WTC11 (cell line): Measurements from ENCODE around the gene RPLP1. TPM values are rescaled to one million over a fixed set of nuclear protein-coding genes. Genes with fewer than 3 reads are reported as not detected.

ENCODE experiments used
- ATAC-seq: fragments of 200-7000 bp; cut with Tn5 transposase; 2 replicates; pipeline ENCODE4 v1.10.0; 2021; ENCODE audit warnings: mild to moderate bottlenecking, moderate library complexity
- CTCF ChIA-PET: fragments of 300-600 bp; sonication (Branson Sonifier 250); formaldehyde crosslinking; loops from one replicate; lab custom pipeline; 2021; ENCODE audit warnings: antibody characterized with exemption; lab: Charles Lee
- POLR2A ChIA-PET: fragments of 350-600 bp; sonication (Branson Sonifier 250); formaldehyde crosslinking; loops from one replicate; lab custom pipeline; 2021; ENCODE audit warnings: antibody characterized with exemption; lab: Charles Lee
- DNase-seq: peaks from one replicate; pipeline ENCODE4 v3.0.0; 2021; ENCODE audit warnings: low spot score
- H3K27ac Mint-ChIP-seq: 2 replicates; pipeline ENCODE4 v1.8.0; 2021; ENCODE audit warnings: mixed read lengths
- H3K27me3 Mint-ChIP-seq: 2 replicates; pipeline ENCODE4 v1.8.0; 2021; ENCODE audit warnings: low read depth, mild to moderate bottlenecking, moderate library complexity, mixed read lengths
- H3K36me3 Mint-ChIP-seq: 2 replicates; pipeline ENCODE4 v1.8.0; 2021; ENCODE audit warnings: mixed read lengths
- H3K4me1 Mint-ChIP-seq: 2 replicates; pipeline ENCODE4 v1.8.0; 2022; ENCODE audit warnings: mixed read lengths
- H3K4me3 Mint-ChIP-seq: 2 replicates; pipeline ENCODE4 v1.8.0; 2021; ENCODE audit warnings: mild to moderate bottlenecking, moderate library complexity, mixed read lengths
- H3K9me3 Mint-ChIP-seq: 2 replicates; pipeline ENCODE4 v1.8.0; 2021; ENCODE audit warnings: mixed read lengths
- CBFB ChIP-seq: sonication (generic); formaldehyde crosslinking; IDR thresholded peaks from 2 replicates; pipeline ENCODE4 v1.8.1; 2022; ENCODE audit warnings: mild to moderate bottlenecking, low read depth, missing genetic modification reagents
- CREB1 ChIP-seq: sonication (generic); formaldehyde crosslinking; IDR thresholded peaks from 2 replicates; pipeline ENCODE4 v1.8.0; 2023; ENCODE audit warnings: mild to moderate bottlenecking, missing genetic modification reagents
- ELF4 ChIP-seq: sonication (generic); formaldehyde crosslinking; IDR thresholded peaks from 2 replicates; pipeline ENCODE4 v1.8.1; 2022; ENCODE audit warnings: low read depth, mild to moderate bottlenecking, moderate library complexity, missing genetic modification reagents
- GABPB1 ChIP-seq: sonication (generic); formaldehyde crosslinking; IDR thresholded peaks from 2 replicates; pipeline ENCODE4 v1.8.1; 2023; ENCODE audit warnings: mild to moderate bottlenecking, missing genetic modification reagents
- GTF2I ChIP-seq: fragments of 250-450 bp; sonication (Bioruptor Pico); conservative IDR thresholded peaks from 2 replicates; pipeline ENCODE4 v1.4.0; 2021; ENCODE audit warnings: mild to moderate bottlenecking
- NFATC4 ChIP-seq: fragments of 250-450 bp; sonication (Bioruptor Pico); IDR thresholded peaks from 2 replicates; pipeline ENCODE4 v1.9.0; 2021; ENCODE audit warnings: mild to moderate bottlenecking
- NFE2L1 ChIP-seq: sonication (generic); formaldehyde crosslinking; IDR thresholded peaks from 2 replicates; pipeline ENCODE4 v1.8.1; 2023; ENCODE audit warnings: missing genetic modification reagents
- NR3C1 ChIP-seq: sonication (generic); formaldehyde crosslinking; conservative IDR thresholded peaks from 2 replicates; pipeline ENCODE4 v1.8.1; 2023; ENCODE audit warnings: low read depth, mild to moderate bottlenecking, missing genetic modification reagents
- SMAD3 ChIP-seq: sonication (generic); formaldehyde crosslinking; IDR thresholded peaks from 2 replicates; pipeline ENCODE4 v1.8.0; 2022; ENCODE audit warnings: missing genetic modification reagents, mild to moderate bottlenecking, borderline replicate concordance
- SMAD4 ChIP-seq: sonication (generic); formaldehyde crosslinking; IDR thresholded peaks from 2 replicates; pipeline ENCODE4 v1.8.0; 2022; ENCODE audit warnings: mild to moderate bottlenecking, missing genetic modification reagents
- STAT6 ChIP-seq: sonication (generic); formaldehyde crosslinking; conservative IDR thresholded peaks from 2 replicates; pipeline ENCODE4 v1.8.1; 2023; ENCODE audit warnings: mild to moderate bottlenecking, low read depth, missing genetic modification reagents, moderate library complexity
- TCF7 ChIP-seq: sonication (generic); formaldehyde crosslinking; IDR thresholded peaks from 2 replicates; pipeline ENCODE4 v1.8.0; 2022; ENCODE audit warnings: mild to moderate bottlenecking, low read depth, missing genetic modification reagents, moderate library complexity
- ZNF121 ChIP-seq: sonication (generic); formaldehyde crosslinking; IDR thresholded peaks from 2 replicates; pipeline ENCODE4 v1.8.0; 2023; ENCODE audit warnings: missing genetic modification reagents
- ZNF263 ChIP-seq: sonication (generic); formaldehyde crosslinking; IDR thresholded peaks from 2 replicates; pipeline ENCODE4 v1.8.1; 2022; ENCODE audit warnings: low read depth, mild to moderate bottlenecking, moderate library complexity, missing genetic modification reagents
- ZNF396 ChIP-seq: fragments of 250-450 bp; sonication (Bioruptor Pico); IDR thresholded peaks from 2 replicates; pipeline ENCODE4 v1.8.0; 2021; ENCODE audit warnings: mild to moderate bottlenecking, moderate library complexity, borderline replicate concordance
- ZNF671 ChIP-seq: fragments of 250-450 bp; sonication (Bioruptor Pico); IDR thresholded peaks from 2 replicates; pipeline ENCODE4 v1.8.0; 2021; ENCODE audit warnings: mild to moderate bottlenecking
- total RNA-seq: library from RNA; stranded (reverse); gene quantifications from 3 replicates; pipeline ENCODE4 v1.2.3, GENCODE V29; 2021
- TF ChIP-seq, protein P1 (sequence below): sonication (generic); formaldehyde crosslinking; IDR thresholded peaks from 2 replicates; pipeline ENCODE4 v1.8.1; 2022; ENCODE audit warnings: low read depth, mild to moderate bottlenecking, moderate library complexity, missing genetic modification reagents, borderline replicate concordance
- TF ChIP-seq, protein P2 (sequence below): sonication (generic); formaldehyde crosslinking; IDR thresholded peaks from 2 replicates; pipeline ENCODE4 v1.8.1; 2022; ENCODE audit warnings: missing genetic modification reagents, borderline replicate concordance

The RPLP1 gene
- total RNA-seq, 1 experiment from 2014 or later: 2,441 TPM

DNA sequence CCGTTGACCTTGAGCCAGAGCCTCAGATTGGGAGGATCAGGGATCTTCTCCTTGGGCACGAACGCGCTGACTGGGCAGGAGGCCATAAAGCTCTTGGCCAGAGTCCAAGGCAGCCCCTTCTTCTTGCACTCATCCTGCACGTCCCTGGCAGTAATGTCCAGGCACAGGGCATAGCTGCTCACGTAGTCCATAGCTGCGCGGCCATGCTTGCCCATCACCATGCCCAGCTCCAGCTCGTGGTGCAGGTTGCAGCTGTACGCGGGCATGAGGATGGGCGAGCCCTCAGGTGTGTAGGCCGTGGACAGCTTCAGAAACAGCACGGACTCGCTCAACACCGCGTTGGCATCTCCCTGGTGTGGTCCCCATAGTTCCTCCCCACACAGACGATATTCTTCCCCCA is 17.9 kb upstream of the RPLP1 start:
- TF ChIP-seq CREB1 (CRISPR knock-in tag) (no peak), ZNF263 (CRISPR knock-in tag) (no peak)
- peaks cover 82% of the 10 kb centered on the region for H3K36me3 Mint-ChIP-seq
- POLR2A ChIA-PET: interaction anchor here (0.7 kb wide), 1 partner anchor 43 kb away, joined by 3 read pairs; no protein-coding TSS in a partner anchor

DNA sequence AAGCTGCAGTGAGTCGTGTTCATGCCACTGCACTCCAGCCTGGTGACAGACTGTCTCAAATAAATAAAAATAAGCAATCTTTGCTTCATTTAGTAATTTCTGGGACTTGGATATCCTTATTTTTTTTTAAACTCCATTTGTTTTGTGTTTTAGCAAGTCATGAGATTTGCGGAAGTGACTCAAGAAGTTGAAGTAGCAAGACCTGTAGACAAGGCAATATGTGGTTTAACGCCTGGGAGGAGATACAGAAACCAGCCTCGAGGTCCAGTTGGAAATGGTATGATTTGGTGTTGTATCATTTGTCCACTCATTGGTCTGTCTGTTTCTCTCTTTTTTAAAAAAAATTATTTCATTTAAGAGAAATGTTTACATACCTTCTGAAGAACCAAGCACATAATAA is 16.6 kb upstream of the RPLP1 start:
- Mint-ChIP-seq H3K9me3 (no peaks in the 10 kb centered on the region), H3K27ac (no peak overlapping the region), H3K4me1 (no peaks in the 10 kb centered on the region), H3K27me3 (no peaks in the 10 kb centered on the region), H3K36me3 (peaks cover 81% of the 10 kb centered on the region), H3K4me3 (no peak overlapping the region)
- DNase-seq (no peak), ATAC-seq (no peak)
- ChIA-PET POLR2A (no interaction called here), CTCF (no interaction called here)
- TF ChIP-seq ZNF396 (CRISPR knock-in tag): no peak
- no peak for TF ChIP-seq NFE2L1 (CRISPR knock-in tag)

More for the DNA sequence above, 17.9 kb upstream of the RPLP1 start:
- Mint-ChIP-seq H3K4me3 (no peak overlapping the region), H3K4me1 (no peaks in the 10 kb centered on the region), H3K27me3 (no peaks in the 10 kb centered on the region), H3K27ac (no peak overlapping the region; the same call in 1 of the 2 replicates), H3K9me3 (no peaks in the 10 kb centered on the region)
- ATAC-seq (no peak), DNase-seq (no peak)
- CTCF ChIA-PET: no interaction called here

GRCh38 chr15:69436951-69437350 is 15.7 kb upstream of the RPLP1 start:
- Mint-ChIP-seq H3K9me3 (no peaks in the 10 kb centered on the region), H3K4me3 (no peak overlapping the region), H3K27me3 (no peaks in the 10 kb centered on the region), H3K4me1 (no peaks in the 10 kb centered on the region), H3K36me3 (peaks cover 82% of the 10 kb centered on the region), H3K27ac (no peak overlapping the region)
- ATAC-seq (no peak), DNase-seq (no peak)
- ChIA-PET CTCF (no interaction called here), POLR2A (interaction anchor here (0.7 kb wide), 1 partner anchor 44 kb away, joined by 6 read pairs; no protein-coding TSS in a partner anchor)
- TF ChIP-seq GTF2I (CRISPR knock-in tag) (no peak), ZNF121 (no peak), ZNF671 (no peak), NFATC4 (CRISPR knock-in tag) (no peak), TCF7 (CRISPR knock-in tag) (no peak), NR3C1 (CRISPR knock-in tag) (no peak), SMAD4 (no peak), ELF4 (CRISPR knock-in tag) (no peak), GABPB1 (no peak), NFE2L1 (CRISPR knock-in tag) (no peak), STAT6 (CRISPR knock-in tag) (no peak), CBFB (no peak), SMAD3 (no peak)
- TF ChIP-seq, protein P1, sequence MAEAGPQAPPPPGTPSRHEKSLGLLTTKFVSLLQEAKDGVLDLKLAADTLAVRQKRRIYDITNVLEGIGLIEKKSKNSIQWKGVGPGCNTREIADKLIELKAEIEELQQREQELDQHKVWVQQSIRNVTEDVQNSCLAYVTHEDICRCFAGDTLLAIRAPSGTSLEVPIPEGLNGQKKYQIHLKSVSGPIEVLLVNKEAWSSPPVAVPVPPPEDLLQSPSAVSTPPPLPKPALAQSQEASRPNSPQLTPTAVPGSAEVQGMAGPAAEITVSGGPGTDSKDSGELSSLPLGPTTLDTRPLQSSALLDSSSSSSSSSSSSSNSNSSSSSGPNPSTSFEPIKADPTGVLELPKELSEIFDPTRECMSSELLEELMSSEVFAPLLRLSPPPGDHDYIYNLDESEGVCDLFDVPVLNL (CRISPR knock-in tag): no peak
- TF ChIP-seq, protein P2, sequence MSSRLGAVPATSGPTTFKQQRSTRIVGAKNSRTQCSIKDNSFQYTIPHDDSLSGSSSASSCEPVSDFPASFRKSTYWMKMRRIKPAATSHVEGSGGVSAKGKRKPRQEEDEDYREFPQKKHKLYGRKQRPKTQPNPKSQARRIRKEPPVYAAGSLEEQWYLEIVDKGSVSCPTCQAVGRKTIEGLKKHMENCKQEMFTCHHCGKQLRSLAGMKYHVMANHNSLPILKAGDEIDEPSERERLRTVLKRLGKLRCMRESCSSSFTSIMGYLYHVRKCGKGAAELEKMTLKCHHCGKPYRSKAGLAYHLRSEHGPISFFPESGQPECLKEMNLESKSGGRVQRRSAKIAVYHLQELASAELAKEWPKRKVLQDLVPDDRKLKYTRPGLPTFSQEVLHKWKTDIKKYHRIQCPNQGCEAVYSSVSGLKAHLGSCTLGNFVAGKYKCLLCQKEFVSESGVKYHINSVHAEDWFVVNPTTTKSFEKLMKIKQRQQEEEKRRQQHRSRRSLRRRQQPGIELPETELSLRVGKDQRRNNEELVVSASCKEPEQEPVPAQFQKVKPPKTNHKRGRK (CRISPR knock-in tag): no peak
